Chondrocyte (in vitro differentiated cells): ENCODE data around the gene RRP8. TPM values are rescaled to one million over a fixed set of nuclear protein-coding genes. Genes with fewer than 3 reads are reported as not detected.

Experiments used
- DNase-seq: peaks from one replicate; pipeline ENCODE4 v3.0.0; 2021; ENCODE audit warnings: mixed read lengths, low spot score
- H3K27ac Mint-ChIP-seq: one replicate; pipeline ENCODE4 v1.8.0; 2021; ENCODE audit warnings: mild to moderate bottlenecking, moderate library complexity, mixed read lengths; ENCODE audit not compliant: unreplicated experiment
- H3K27me3 Mint-ChIP-seq: 2 replicates; pipeline ENCODE4 v1.8.0; 2021; ENCODE audit warnings: low read depth, mixed read lengths
- H3K36me3 Mint-ChIP-seq: 2 replicates; pipeline ENCODE4 v1.8.0; 2021; ENCODE audit warnings: low read depth, mixed read lengths
- H3K4me1 Mint-ChIP-seq: 2 replicates; pipeline ENCODE4 v1.8.0; 2021; ENCODE audit warnings: low read depth, mild to moderate bottlenecking, mixed read lengths
- H3K4me3 Mint-ChIP-seq: one replicate; pipeline ENCODE4 v1.8.0; 2021; ENCODE audit warnings: mild to moderate bottlenecking, moderate library complexity, mixed read lengths; ENCODE audit not compliant: unreplicated experiment
- H3K9me3 Mint-ChIP-seq: 2 replicates; pipeline ENCODE4 v1.8.0; 2021; ENCODE audit warnings: low read depth, mixed read lengths
- CTCF ChIP-seq: fragments of 200-600 bp; sonication (generic); IDR thresholded peaks from 2 replicates; pipeline ENCODE4 v1.5.0; 2021; ENCODE audit warnings: antibody characterized with exemption, mild to moderate bottlenecking, moderate library complexity
- total RNA-seq: library from RNA; stranded (reverse); gene quantifications from 3 replicates; pipeline ENCODE4 v1.2.1, GENCODE V29; 2021

The RRP8 gene
- total RNA-seq, 1 donor from 2014 or later: 15.7 TPM

- H3K27me3 Mint-ChIP-seq: no peaks in the 10 kb centered on the region
- peaks cover 28% of the 10 kb centered on the region for H3K36me3 Mint-ChIP-seq
- no peaks in the 10 kb centered on the region for H3K9me3 Mint-ChIP-seq
- DNase-seq: no peak
- no peak overlapping the region for H3K27ac Mint-ChIP-seq
- H3K4me1 Mint-ChIP-seq: peaks cover 11% of the 10 kb centered on the region
- TF ChIP-seq CTCF: no peak
- H3K4me3 Mint-ChIP-seq: no peak overlapping the region
These were observed 7.1 kb downstream of the RRP8 start for GRCh38 chr11:6596239-6596877.

GRCh38 chr11:6594142-6594768 lies 9.2 kb downstream of the RRP8 start:
- no peak for TF ChIP-seq CTCF
- Mint-ChIP-seq H3K4me1 (peaks cover 11% of the 10 kb centered on the region), H3K4me3 (no peak overlapping the region), H3K27me3 (no peaks in the 10 kb centered on the region), H3K36me3 (peaks cover 22% of the 10 kb centered on the region), H3K27ac (no peak overlapping the region), H3K9me3 (no peaks in the 10 kb centered on the region)
- DNase-seq: no peak

- Mint-ChIP-seq H3K4me3 (no peak overlapping the region), H3K27ac (no peak overlapping the region), H3K36me3 (peaks cover 18% of the 10 kb centered on the region), H3K9me3 (peaks cover 21% of the 10 kb centered on the region), H3K27me3 (no peaks in the 10 kb centered on the region), H3K4me1 (no peaks in the 10 kb centered on the region)
- no peak for TF ChIP-seq CTCF
- no peak for DNase-seq
These were observed 15.4 kb downstream of the RRP8 start for GRCh38 chr11:6588018-6588417.

- peaks cover 20% of the 10 kb centered on the region for H3K36me3 Mint-ChIP-seq
- H3K9me3 Mint-ChIP-seq: peaks cover 26% of the 10 kb centered on the region
- H3K27ac Mint-ChIP-seq: no peak overlapping the region
- TF ChIP-seq CTCF: no peak
- no peaks in the 10 kb centered on the region for H3K4me1 Mint-ChIP-seq
- no peaks in the 10 kb centered on the region for H3K27me3 Mint-ChIP-seq
- no peak for DNase-seq
- no peak overlapping the region for H3K4me3 Mint-ChIP-seq
These were observed 16.0 kb downstream of the RRP8 start for GRCh38 chr11:6587360-6587953.

GRCh38 chr11:6586434-6587359 lies 16.7 kb downstream of the RRP8 start:
- H3K36me3 Mint-ChIP-seq: peaks cover 19% of the 10 kb centered on the region

More at GRCh38 chr11:6586434-6587359, 16.7 kb downstream of the RRP8 start:
- Mint-ChIP-seq H3K4me1 (no peaks in the 10 kb centered on the region), H3K9me3 (peaks cover 26% of the 10 kb centered on the region), H3K27ac (no peak overlapping the region), H3K4me3 (no peak overlapping the region), H3K27me3 (no peaks in the 10 kb centered on the region)
- DNase-seq: no peak
- no peak for TF ChIP-seq CTCF
